Spleen (tissue), 7 donors: ENCODE measurements around the gene TRAPPC2.

Experiments
- CTCF ChIP-seq, 11 experiments: fragments of 200-600 bp in 7 of 11; fragments of 450-650 bp in 4 of 11; sonication (generic) in 4 of 11; IDR thresholded peaks in 8 of 11; conservative IDR thresholded peaks in 3 of 11; 1 replicate in 7 of 11; 2 replicates in 4 of 11; pipeline versions ENCODE4 v1.4.0 to v1.8.0; 2016 to 2021; ENCODE audit warnings: antibody characterized with exemption in 11 of 11, inconsistent platforms in 4 of 11, mild to moderate bottlenecking in 1 of 11
- POLR2AphosphoS5 ChIP-seq, 3 donors: sonication (generic); formaldehyde crosslinking; IDR thresholded peaks; one replicate each; pipeline ENCODE4 v1.5.1; 2017; ENCODE audit warnings: antibody characterized with exemption in 3 of 3
- donor health status: DM: no; HTN: no; CAD: no; lungs with moderate emphysema.
- donor health status: DM: no; HTN: no; CAD: no.
- donor health status: DM: no; HTN: no; CAD: no.

GRCh38 chrX:13676885-13677284 lies 57.5 kb downstream of the TRAPPC2 start:
- TF ChIP-seq CTCF (IDR thresholded peaks at IDR 0.05 in 8 of 11, conservative IDR thresholded peaks at IDR 0.05 in 3 of 11) (no peak), POLR2AphosphoS5 (IDR thresholded peaks at IDR 0.05) (no peak)
